Amniotic epithelial cell (primary cell): Measurements from ENCODE around the gene FHAD1.
A peak's percentile ranks its signal among the peaks of the same experiment; 100 is the strongest.
"Not testable (repeated sequence)": the region's sequence is repeated elsewhere in the genome, so short reads cannot be mapped to it uniquely, and the experiment has no call there.

ENCODE experiments used
- DNase-seq: peaks from one replicate; pipeline ENCODE4 v3.0.0-alpha.2; 2010; ENCODE audit warnings: low read depth

Gene FHAD1

GRCh38 chr1:15305468-15305770, 58.4 kb downstream of the FHAD1 start:
- peak; percentile 9 for DNase-seq

GRCh38 chr1:15306352-15306751, 59.3 kb downstream of the FHAD1 start:
- DNase-seq: not testable (repeated sequence)

GRCh38 chr1:15308135-15308534, 61.1 kb downstream of the FHAD1 start:
- DNase-seq: no peak

- no peak for DNase-seq
These were observed 61.6 kb downstream of the FHAD1 start for GRCh38 chr1:15308621-15309027.

- no peak for DNase-seq
These were observed 62.7 kb downstream of the FHAD1 start for GRCh38 chr1:15309687-15310086.

GRCh38 chr1:15310544-15310943, 63.5 kb downstream of the FHAD1 start:
- DNase-seq: no peak

GRCh38 chr1:15311122-15311822, 64.2 kb downstream of the FHAD1 start:
- DNase-seq: no peak

GRCh38 chr1:15311880-15312279, 64.9 kb downstream of the FHAD1 start:
- DNase-seq: peak; percentile 27

- no peak for DNase-seq
These were observed 65.8 kb downstream of the FHAD1 start for GRCh38 chr1:15312626-15313411.

- no peak for DNase-seq
These were observed 67.6 kb downstream of the FHAD1 start for GRCh38 chr1:15314328-15315281.

- DNase-seq: no peak
These were observed 68.8 kb downstream of the FHAD1 start for GRCh38 chr1:15315815-15316214.

GRCh38 chr1:15316510-15316909, 69.5 kb downstream of the FHAD1 start:
- DNase-seq: no peak

- no peak for DNase-seq
These were observed 73.2 kb downstream of the FHAD1 start for GRCh38 chr1:15320267-15320666.

- no peak for DNase-seq
These were observed 74.6 kb downstream of the FHAD1 start for GRCh38 chr1:15321601-15322000.

GRCh38 chr1:15322648-15323350, 75.8 kb downstream of the FHAD1 start:
- DNase-seq: no peak

GRCh38 chr1:15323351-15323988, 76.4 kb downstream of the FHAD1 start:
- peak; percentile 64 for DNase-seq

- DNase-seq: no peak
These were observed 77.2 kb downstream of the FHAD1 start for GRCh38 chr1:15323989-15324868.

GRCh38 chr1:15324869-15325335, 77.9 kb downstream of the FHAD1 start:
- DNase-seq: no peak

GRCh38 chr1:15325375-15326085, 78.5 kb downstream of the FHAD1 start:
- no peak for DNase-seq
